Astrocyte (in vitro differentiated cells and primary cell): Measurements from ENCODE around the gene MARCHF4. TPM values are rescaled to one million over a fixed set of nuclear protein-coding genes. Genes with fewer than 3 reads are reported as not detected.

ENCODE experiments used
- DNase-seq: peaks from one replicate; pipeline ENCODE4 v3.0.0-alpha.2; 2010; ENCODE audit warnings: low read depth
- FAIRE-seq: peaks from 2 replicates; lab custom pipeline; 2011; peaks lifted over from hg19 to GRCh38; lab: Jason Lieb, UNC
- H2AFZ ChIP-seq: 2 replicates; pipeline ENCODE4 v1.6.0; 2012; ENCODE audit warnings: low read depth, low read length, inconsistent platforms
- H3K27ac ChIP-seq: 2 replicates; pipeline ENCODE4 v1.5.1; 2011; ENCODE audit warnings: low read depth, low read length, inconsistent platforms
- H3K27me3 ChIP-seq: 2 replicates; pipeline ENCODE4 v1.6.0; 2011; ENCODE audit warnings: low read length, inconsistent platforms; ENCODE audit not compliant: insufficient read depth
- H3K36me3 ChIP-seq: 2 replicates; pipeline ENCODE4 v1.5.1; 2011; ENCODE audit warnings: low read length, inconsistent platforms; ENCODE audit not compliant: insufficient read depth
- H3K4me1 ChIP-seq: 2 replicates; pipeline ENCODE4 v1.5.1; 2011; ENCODE audit warnings: low read length, inconsistent platforms; ENCODE audit not compliant: insufficient read depth
- H3K4me2 ChIP-seq: 2 replicates; pipeline ENCODE4 v1.6.0; 2012; ENCODE audit warnings: low read length, inconsistent platforms
- H3K4me3 ChIP-seq: 2 replicates; pipeline ENCODE4 v1.5.1; 2011; ENCODE audit warnings: low read depth, mild to moderate bottlenecking, low read length, inconsistent platforms; ENCODE audit not compliant: insufficient read depth
- H3K79me2 ChIP-seq: 2 replicates; pipeline ENCODE4 v1.6.0; 2012; ENCODE audit warnings: mild to moderate bottlenecking, low read length, inconsistent platforms; ENCODE audit not compliant: insufficient read depth
- H3K9ac ChIP-seq: 2 replicates; pipeline ENCODE4 v1.6.0; 2012; ENCODE audit warnings: mild to moderate bottlenecking, low read length, inconsistent platforms
- H3K9me3 ChIP-seq: 2 replicates; pipeline ENCODE4 v1.5.1; 2012; ENCODE audit warnings: low read depth, mild to moderate bottlenecking, low read length, inconsistent platforms; ENCODE audit not compliant: insufficient read depth
- H4K20me1 ChIP-seq: 2 replicates; pipeline ENCODE4 v1.6.0; 2012; ENCODE audit warnings: low read length, inconsistent platforms; ENCODE audit not compliant: insufficient read depth
- H3K27ac Mint-ChIP-seq: one replicate; pipeline ENCODE4 v1.8.0; 2021; ENCODE audit warnings: mild to moderate bottlenecking, mixed read lengths; ENCODE audit not compliant: unreplicated experiment
- H3K27me3 Mint-ChIP-seq: one replicate; pipeline ENCODE4 v1.8.0; 2021; ENCODE audit warnings: low read depth, mixed read lengths; ENCODE audit not compliant: unreplicated experiment
- H3K36me3 Mint-ChIP-seq: one replicate; pipeline ENCODE4 v1.8.0; 2021; ENCODE audit warnings: low read depth, mixed read lengths; ENCODE audit not compliant: unreplicated experiment
- H3K4me1 Mint-ChIP-seq: one replicate; pipeline ENCODE4 v1.8.0; 2021; ENCODE audit warnings: low read depth, mixed read lengths; ENCODE audit not compliant: unreplicated experiment
- H3K4me3 Mint-ChIP-seq: one replicate; pipeline ENCODE4 v1.8.0; 2021; ENCODE audit warnings: mild to moderate bottlenecking, moderate library complexity, mixed read lengths; ENCODE audit not compliant: unreplicated experiment
- H3K9me3 Mint-ChIP-seq: one replicate; pipeline ENCODE4 v1.8.0; 2021; ENCODE audit warnings: mild to moderate bottlenecking, mixed read lengths; ENCODE audit not compliant: unreplicated experiment
- CTCF ChIP-seq: IDR thresholded peaks from 2 replicates; pipeline ENCODE4 v1.5.1; 2011; ENCODE audit warnings: low read depth, mild to moderate bottlenecking, inconsistent platforms, low read length, moderate library complexity; ENCODE audit not compliant: insufficient read depth
- EZH2 ChIP-seq: IDR thresholded peaks from 2 replicates; pipeline ENCODE4 v1.6.1; 2012; ENCODE audit warnings: mild to moderate bottlenecking, low read length, inconsistent platforms; ENCODE audit not compliant: insufficient read depth
- total RNA-seq: library from RNA; stranded (reverse); gene quantifications from 2 replicates; pipeline ENCODE4 v1.2.1, GENCODE V29; 2021

Gene MARCHF4
- total RNA-seq, 1 donor from 2014 or later: 42.8 TPM

GRCh38 chr2:216366777-216367471 is 5.4 kb downstream of the MARCHF4 start:
- peaks cover 26% of the 10 kb centered on the region for H3K4me1 ChIP-seq
- no peak overlapping the region for H3K4me3 Mint-ChIP-seq
- no peak overlapping the region for H2AFZ ChIP-seq
- H3K27me3 ChIP-seq: no peaks in the 10 kb centered on the region
- no peak overlapping the region for H3K27ac ChIP-seq
- H3K4me3 ChIP-seq: no peak overlapping the region
- H3K4me2 ChIP-seq: peak overlapping the region; percentile 57
- peaks cover 46% of the 10 kb centered on the region for H4K20me1 ChIP-seq
- H3K27ac Mint-ChIP-seq: no peak overlapping the region
- H3K27me3 Mint-ChIP-seq: no peaks in the 10 kb centered on the region
- no peak overlapping the region for H3K9ac ChIP-seq
- peak; percentile 16 for DNase-seq
- H3K79me2 ChIP-seq: peaks cover 49% of the 10 kb centered on the region
- H3K36me3 ChIP-seq: no peaks in the 10 kb centered on the region
- H3K9me3 Mint-ChIP-seq: peaks cover 2% of the 10 kb centered on the region
- H3K4me1 Mint-ChIP-seq: peaks cover 42% of the 10 kb centered on the region
- no peaks in the 10 kb centered on the region for H3K9me3 ChIP-seq
- no peak for TF ChIP-seq EZH2
- no peak for TF ChIP-seq CTCF
- peaks cover 5% of the 10 kb centered on the region for H3K36me3 Mint-ChIP-seq
- no peak for FAIRE-seq

- Histone ChIP-seq H3K36me3 (no peaks in the 10 kb centered on the region), H3K9ac (no peak overlapping the region), H4K20me1 (peaks cover 46% of the 10 kb centered on the region), H3K27ac (no peak overlapping the region), H3K27me3 (no peaks in the 10 kb centered on the region), H3K4me3 (no peak overlapping the region), H3K79me2 (peaks cover 40% of the 10 kb centered on the region), H3K4me1 (peaks cover 21% of the 10 kb centered on the region), H2AFZ (no peak overlapping the region), H3K9me3 (no peaks in the 10 kb centered on the region), H3K4me2 (no peak overlapping the region)
- Mint-ChIP-seq H3K4me1 (peaks cover 46% of the 10 kb centered on the region), H3K4me3 (no peak overlapping the region), H3K36me3 (peaks cover 5% of the 10 kb centered on the region), H3K9me3 (peaks cover 2% of the 10 kb centered on the region), H3K27ac (no peak overlapping the region), H3K27me3 (no peaks in the 10 kb centered on the region)
- DNase-seq (no peak), FAIRE-seq (no peak)
- no peak for TF ChIP-seq EZH2
- TF ChIP-seq CTCF: no peak
These were observed 6.8 kb downstream of the MARCHF4 start for GRCh38 chr2:216365518-216365917.

DNA sequence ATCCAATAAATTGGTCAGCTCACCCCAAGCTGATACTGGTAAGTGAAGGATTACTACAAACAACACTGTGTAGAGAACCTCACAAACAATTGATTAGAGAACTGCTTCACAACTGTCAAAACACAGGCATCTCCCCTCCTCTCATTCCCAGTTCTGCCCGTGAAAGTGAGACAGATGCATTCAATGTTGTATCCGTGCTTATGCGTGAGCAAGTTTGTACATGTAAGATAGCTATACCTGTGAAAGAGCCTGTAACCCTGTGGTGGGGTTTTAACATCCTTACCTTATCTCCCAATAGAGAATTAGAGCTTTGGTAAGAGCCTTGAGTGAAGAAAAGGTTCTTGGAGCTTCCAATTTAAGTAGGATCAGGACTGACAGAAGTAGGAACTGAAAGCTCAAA is 9.1 kb downstream of the MARCHF4 start:
- Histone ChIP-seq H2AFZ (no peak overlapping the region), H3K4me2 (peak overlapping the region; percentile 32), H3K27me3 (no peaks in the 10 kb centered on the region), H3K27ac (no peak overlapping the region), H4K20me1 (peaks cover 38% of the 10 kb centered on the region), H3K9ac (no peak overlapping the region), H3K4me3 (no peak overlapping the region), H3K36me3 (peaks cover 2% of the 10 kb centered on the region), H3K4me1 (peaks cover 8% of the 10 kb centered on the region), H3K9me3 (no peaks in the 10 kb centered on the region), H3K79me2 (peaks cover 31% of the 10 kb centered on the region)
- no peak for DNase-seq
- H3K9me3 Mint-ChIP-seq: no peaks in the 10 kb centered on the region
- TF ChIP-seq EZH2 (no peak), CTCF (no peak)
- H3K36me3 Mint-ChIP-seq: peaks cover 17% of the 10 kb centered on the region
- H3K4me1 Mint-ChIP-seq: peaks cover 30% of the 10 kb centered on the region
- H3K27me3 Mint-ChIP-seq: no peaks in the 10 kb centered on the region
- peak overlapping the region; percentile 4 for H3K4me3 Mint-ChIP-seq
- H3K27ac Mint-ChIP-seq: peak overlapping the region; percentile 60
- FAIRE-seq: no peak
